Activated CD4-positive, alpha-beta T cell treated with anti-CD3 and anti-CD28 coated beads for 4 hours (primary cell): Measurements from ENCODE around the gene ZIK1.

Experiments
- DNase-seq, 2 donors: peaks; one replicate each; pipeline ENCODE4 v3.0.0-alpha.2; 2020

The ZIK1 gene

GRCh38 chr19:57613941-57614743 is 30.2 kb downstream of the ZIK1 start, which contains the start of gene ZNF134:
ZNF134 (plus strand) TSS chr19:57614242; CDS start chr19:57619469, 5,227 bp downstream.
- DNase-seq, result peak; percentile 87 to 88

- no peak for DNase-seq
Measured at GRCh38 chr19:57615346-57615745, 31.4 kb downstream of the ZIK1 start.

DNA sequence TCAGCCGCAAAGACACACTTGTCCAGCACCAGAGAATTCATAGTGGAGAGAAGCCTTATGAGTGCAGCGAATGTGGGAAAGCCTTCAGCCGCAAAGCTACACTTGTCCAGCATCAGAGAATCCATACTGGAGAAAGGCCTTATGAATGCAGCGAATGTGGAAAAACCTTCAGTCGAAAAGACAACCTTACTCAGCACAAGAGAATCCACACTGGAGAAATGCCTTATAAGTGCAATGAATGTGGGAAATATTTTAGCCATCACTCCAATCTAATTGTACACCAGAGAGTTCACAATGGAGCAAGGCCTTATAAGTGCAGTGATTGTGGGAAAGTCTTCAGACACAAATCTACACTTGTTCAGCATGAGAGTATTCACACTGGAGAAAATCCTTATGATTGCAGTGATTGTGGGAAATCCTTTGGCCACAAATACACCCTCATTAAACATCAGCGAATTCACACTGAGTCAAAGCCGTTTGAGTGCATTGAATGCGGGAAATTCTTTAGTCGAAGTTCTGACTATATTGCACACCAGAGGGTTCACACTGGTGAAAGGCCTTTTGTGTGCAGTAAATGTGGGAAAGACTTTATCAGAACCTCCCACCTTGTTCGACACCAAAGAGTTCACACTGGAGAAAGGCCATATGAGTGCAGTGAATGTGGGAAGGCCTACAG is 36.9 kb downstream of the ZIK1 start:
- no peak for DNase-seq

- DNase-seq, result no peak
Measured at GRCh38 chr19:57623091-57623490, 39.1 kb downstream of the ZIK1 start.

- peak; percentile 80 to 87 for DNase-seq
Measured at GRCh38 chr19:57632987-57633831, 49.3 kb downstream of the ZIK1 start, which contains the start of gene ZNF211. ZNF211 (plus strand) TSS chr19:57633168; CDS start chr19:57633347, 179 bp downstream.

DNA sequence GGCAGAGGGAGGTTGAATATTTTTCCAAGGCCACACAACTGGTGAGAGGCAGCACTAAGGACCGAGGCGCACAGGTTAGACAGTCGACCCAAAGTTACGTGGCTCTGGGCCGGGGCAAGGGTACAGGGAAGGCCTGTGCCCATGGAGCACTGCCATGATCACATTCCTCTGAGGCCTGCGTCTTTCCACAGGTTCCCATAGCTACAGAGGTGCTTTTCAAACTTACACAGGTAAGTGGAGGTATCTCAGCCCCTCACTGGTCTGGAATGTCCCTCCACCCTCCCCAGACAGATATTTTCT is 49.8 kb downstream of the ZIK1 start:
- no peak for DNase-seq

DNA sequence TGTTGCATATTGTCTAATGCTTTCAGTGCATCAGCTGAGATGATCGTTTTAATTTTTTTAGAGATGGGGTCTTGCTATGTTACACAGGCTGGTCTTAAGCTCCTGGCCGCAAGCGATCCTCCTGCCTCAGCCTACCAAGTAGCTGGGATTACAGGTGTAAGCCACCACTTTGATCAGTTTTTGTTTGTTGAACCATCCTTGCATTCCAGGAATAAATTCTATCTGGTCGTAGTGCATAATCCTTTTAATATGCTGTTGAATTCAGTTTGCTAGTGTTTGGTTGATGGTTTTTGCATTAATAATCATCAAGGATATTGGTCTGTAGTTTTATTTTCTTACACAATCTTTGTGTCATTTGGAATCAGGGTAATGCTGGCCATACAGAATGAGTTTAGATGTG is 53.4 kb downstream of the ZIK1 start:
- DNase-seq, result no peak

DNA sequence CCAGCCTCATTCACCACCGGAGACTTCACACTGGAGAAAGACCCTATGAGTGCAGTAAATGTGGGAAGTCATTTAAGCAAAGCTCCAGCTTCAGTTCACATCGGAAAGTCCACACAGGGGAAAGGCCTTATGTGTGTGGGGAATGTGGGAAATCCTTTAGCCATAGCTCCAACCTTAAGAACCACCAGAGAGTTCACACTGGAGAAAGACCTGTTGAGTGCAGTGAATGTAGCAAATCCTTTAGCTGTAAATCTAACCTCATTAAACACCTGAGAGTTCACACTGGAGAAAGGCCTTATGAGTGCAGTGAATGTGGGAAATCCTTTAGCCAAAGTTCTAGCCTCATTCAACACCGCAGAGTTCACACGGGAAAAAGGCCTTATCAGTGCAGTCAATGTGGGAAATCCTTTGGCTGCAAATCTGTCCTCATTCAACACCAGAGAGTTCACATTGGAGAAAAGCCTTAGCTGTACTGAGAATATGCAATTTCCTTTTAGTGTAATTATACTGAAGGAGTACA is 57.8 kb downstream of the ZIK1 start:
- DNase-seq, result no peak

DNA sequence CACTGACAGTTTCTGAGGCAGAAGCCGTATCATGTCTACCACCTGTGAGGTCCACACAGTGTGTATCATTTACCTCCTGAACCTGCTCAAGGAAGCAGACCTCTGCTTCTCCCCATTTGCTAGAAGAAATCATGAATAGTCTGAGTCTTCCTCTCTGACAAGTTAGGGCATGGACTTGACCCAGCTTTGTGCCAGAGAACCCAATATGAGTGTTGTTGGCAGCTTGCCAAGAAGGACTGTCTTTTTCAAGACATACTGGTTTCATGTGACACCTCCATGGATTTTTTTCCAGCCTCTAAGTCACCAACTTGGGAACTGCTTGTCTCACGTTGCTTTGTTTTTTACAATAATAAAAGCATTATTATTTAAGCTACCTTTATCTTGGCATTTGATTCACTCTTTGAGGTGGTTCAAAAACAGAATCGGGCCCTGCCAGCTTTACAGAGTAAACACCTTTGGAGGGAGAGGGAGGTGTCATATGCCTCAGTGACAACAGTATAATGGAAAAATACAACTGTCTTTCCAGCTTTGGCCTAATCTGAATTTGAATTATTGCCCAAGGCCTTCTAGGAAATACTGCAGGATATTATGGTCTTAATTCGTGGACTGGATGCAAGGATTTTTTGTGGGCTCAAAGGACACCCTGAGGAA is 58.6 kb downstream of the ZIK1 start:
- no peak for DNase-seq
